ACC112 (cell line): ENCODE data around the gene PSMB5.
A peak's percentile ranks its signal among the peaks of the same experiment; 100 is the strongest.

Experiments
- H2AFZ ChIP-seq: fragments of 200-600 bp; sonication (generic); one replicate; pipeline ENCODE4 v1.6.0; 2017; ENCODE audit warnings: antibody characterized with exemption, low read length; ENCODE audit not compliant: unreplicated experiment
- H3K27ac ChIP-seq: fragments of 200-600 bp; sonication (generic); 2 replicates; pipeline ENCODE4 v1.5.1; 2014; ENCODE audit warnings: low read depth, mild to moderate bottlenecking, antibody characterized with exemption, low read length, moderate library complexity
- H3K27me3 ChIP-seq: fragments of 200-600 bp; sonication (generic); 2 replicates; pipeline ENCODE4 v1.6.1; 2014; ENCODE audit warnings: mild to moderate bottlenecking, antibody characterized with exemption, low read length, moderate library complexity, mixed read lengths; ENCODE audit not compliant: insufficient read depth
- H3K36me3 ChIP-seq: fragments of 200-600 bp; sonication (generic); 2 replicates; pipeline ENCODE4 v1.6.1; 2016; ENCODE audit warnings: mild to moderate bottlenecking, antibody characterized with exemption, low read length, moderate library complexity, mixed read lengths; ENCODE audit not compliant: insufficient read depth
- H3K4me1 ChIP-seq: fragments of 200-600 bp; sonication (generic); one replicate; pipeline ENCODE4 v1.6.1; 2016; ENCODE audit warnings: low read length, mixed read lengths; ENCODE audit not compliant: insufficient read depth, unreplicated experiment, control insufficient read depth
- H3K4me3 ChIP-seq: fragments of 200-600 bp; sonication (generic); 2 replicates; pipeline ENCODE4 v1.5.1; 2014; ENCODE audit warnings: mild to moderate bottlenecking, low read depth, low read length
- H3K79me2 ChIP-seq: fragments of 200-600 bp; sonication (generic); one replicate; pipeline ENCODE4 v1.6.0; 2016; ENCODE audit warnings: low read length; ENCODE audit not compliant: control insufficient read depth, unreplicated experiment, insufficient read depth

The PSMB5 gene

GRCh38 chr14:22984959-22985658, 49.6 kb downstream of the PSMB5 start:
- Histone ChIP-seq H3K4me1 (peaks cover 3% of the 10 kb centered on the region), H3K4me3 (no peak overlapping the region), H3K27me3 (no peaks in the 10 kb centered on the region), H3K79me2 (peaks cover 24% of the 10 kb centered on the region), H3K36me3 (no peaks in the 10 kb centered on the region), H3K27ac (no peak overlapping the region), H2AFZ (no peak overlapping the region)

DNA sequence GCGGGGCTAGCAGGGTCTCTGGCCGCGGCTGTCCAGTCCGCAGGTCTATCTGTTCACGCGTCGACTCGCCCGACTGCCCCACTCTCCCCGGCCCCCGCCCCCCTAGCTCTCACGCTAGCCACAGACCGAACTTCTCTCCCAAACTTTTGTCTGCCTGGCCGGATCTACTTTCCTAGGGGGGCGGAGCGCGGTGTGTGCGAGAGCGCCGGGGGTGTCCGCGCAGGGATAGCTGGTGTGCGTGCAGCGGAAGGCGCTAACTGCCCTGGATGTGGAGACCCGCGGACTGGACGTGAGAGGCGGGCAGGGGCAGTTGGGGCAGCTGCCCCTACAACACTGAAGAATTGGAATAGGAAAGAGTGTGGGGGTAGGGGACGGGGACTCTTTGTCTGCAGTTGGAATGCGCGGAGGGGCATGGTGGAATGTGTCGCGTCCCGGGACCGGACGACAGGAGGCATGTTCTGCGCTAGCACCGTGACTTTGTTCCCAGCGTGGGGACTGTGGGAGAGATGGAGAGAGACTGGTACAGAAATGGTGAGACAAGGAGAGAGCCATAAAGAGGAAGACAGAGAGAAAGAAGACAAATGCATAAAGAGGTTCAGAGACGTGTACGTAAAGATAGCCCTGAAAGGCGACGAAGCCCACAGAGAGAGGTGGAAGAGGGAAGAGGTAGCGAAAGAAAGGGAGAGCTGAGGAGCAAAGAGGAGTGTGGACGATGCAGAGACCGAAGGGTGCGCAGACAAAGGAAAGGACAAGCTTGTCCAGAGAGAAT, 52.0 kb downstream of the PSMB5 start, which contains the start of gene AJUBA:
Gene AJUBA, minus strand, starts transcription at position 75 of the 769 bp plus-strand sequence. CDS start 285 bp downstream, outside the sequence.
- Histone ChIP-seq H3K4me3 (peak within 1 kb of the TSS; percentile 85), H3K27ac (peak within 1 kb of the TSS; percentile 68), H3K79me2 (peaks cover 46% of the 10 kb centered on the region), H2AFZ (peak within 1 kb of the TSS; percentile 84), H3K4me1 (peaks cover 25% of the 10 kb centered on the region), H3K27me3 (no peaks in the 10 kb centered on the region), H3K36me3 (no peaks in the 10 kb centered on the region)

GRCh38 chr14:22981876-22982476, 52.7 kb downstream of the PSMB5 start:
- H2AFZ ChIP-seq, result no peak overlapping the region
- H3K4me1 ChIP-seq, result peaks cover 32% of the 10 kb centered on the region

DNA sequence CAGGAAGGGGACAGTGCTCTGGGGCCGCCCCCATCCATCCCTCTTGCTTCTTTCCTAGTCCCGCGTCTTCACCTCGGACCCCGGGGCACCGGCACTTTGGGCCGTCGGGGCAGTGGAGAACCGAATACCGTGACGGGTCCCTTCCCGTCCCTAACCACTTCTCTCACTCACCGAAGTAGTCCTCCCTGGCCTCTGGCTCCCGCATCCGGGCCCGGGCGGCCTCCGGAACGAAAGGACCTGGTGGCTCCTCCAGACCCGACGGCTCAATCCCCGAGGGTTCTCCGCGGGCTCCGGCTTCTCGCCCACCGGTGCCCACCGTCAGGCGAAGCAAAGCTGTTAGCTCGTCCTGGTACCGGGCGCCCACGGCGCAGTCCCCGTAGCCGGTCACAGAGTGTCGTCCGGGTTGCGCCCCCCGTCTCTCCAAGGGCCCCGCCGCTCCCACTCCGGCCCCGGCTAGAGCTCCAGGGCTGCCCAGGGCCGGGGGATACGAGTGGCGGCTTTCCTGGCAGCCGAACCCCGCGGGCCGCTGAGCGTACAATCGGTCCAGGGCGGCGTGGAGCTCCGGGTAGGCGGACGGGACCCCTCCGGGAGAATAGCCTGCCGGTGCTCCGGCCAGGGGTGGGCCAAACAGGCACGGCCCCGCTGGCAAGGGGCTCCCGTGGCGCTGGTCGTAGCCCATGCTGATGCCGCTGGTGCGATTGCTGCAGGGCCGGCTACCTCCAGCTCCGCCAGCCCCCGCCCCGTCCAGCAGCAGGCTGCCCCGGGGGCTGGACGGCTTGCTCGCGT, 53.4 kb downstream of the PSMB5 start:
- Histone ChIP-seq H2AFZ (no peak overlapping the region), H3K79me2 (peaks cover 58% of the 10 kb centered on the region), H3K36me3 (no peaks in the 10 kb centered on the region), H3K27ac (peak overlapping the region; percentile 68), H3K27me3 (no peaks in the 10 kb centered on the region), H3K4me1 (peaks cover 39% of the 10 kb centered on the region), H3K4me3 (peak overlapping the region; percentile 85)

More at GRCh38 chr14:22981876-22982476, 52.7 kb downstream of the PSMB5 start:
- Histone ChIP-seq H3K27me3 (no peaks in the 10 kb centered on the region), H3K4me3 (peak overlapping the region; percentile 85), H3K36me3 (no peaks in the 10 kb centered on the region), H3K27ac (peak overlapping the region; percentile 68), H3K79me2 (peaks cover 51% of the 10 kb centered on the region)

GRCh38 chr14:22980672-22981089, 54.0 kb downstream of the PSMB5 start:
- Histone ChIP-seq H2AFZ (no peak overlapping the region), H3K36me3 (no peaks in the 10 kb centered on the region), H3K27ac (peak overlapping the region; percentile 79), H3K79me2 (peaks cover 59% of the 10 kb centered on the region), H3K27me3 (no peaks in the 10 kb centered on the region), H3K4me1 (peaks cover 42% of the 10 kb centered on the region), H3K4me3 (peak overlapping the region; percentile 85)

DNA sequence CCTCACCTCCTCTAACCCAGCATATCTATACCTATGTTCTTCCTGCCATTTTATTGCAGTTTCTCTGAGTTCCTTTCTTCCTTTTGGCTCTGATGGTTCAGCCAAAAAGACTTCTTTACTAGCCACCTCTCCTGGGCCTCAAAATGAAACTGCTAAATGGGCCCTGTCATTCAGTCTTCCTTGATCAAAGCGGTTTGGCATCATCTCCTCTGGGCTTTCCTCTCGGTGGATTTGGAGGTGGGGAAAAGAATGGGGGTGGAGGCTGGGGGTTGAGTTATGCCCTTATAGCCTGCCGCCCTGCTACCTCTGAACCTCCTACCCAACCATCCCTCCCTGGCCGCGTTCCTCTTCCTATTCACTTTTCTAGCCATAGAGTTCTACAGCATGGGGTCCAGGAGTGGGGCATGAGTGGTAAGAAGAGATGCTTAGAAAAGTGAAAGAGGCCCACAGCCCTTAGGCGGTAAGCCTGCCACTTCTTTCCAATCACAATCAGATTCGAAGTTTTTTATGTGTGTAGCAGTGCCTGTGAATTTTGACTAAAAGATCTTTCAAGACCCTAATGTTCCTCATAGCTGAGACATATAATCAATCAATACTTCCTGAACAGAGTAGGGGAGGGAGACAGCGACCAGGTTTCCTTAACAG, 54.8 kb downstream of the PSMB5 start:
- Histone ChIP-seq H3K4me1 (peaks cover 47% of the 10 kb centered on the region), H3K27ac (peak overlapping the region; percentile 79), H3K36me3 (no peaks in the 10 kb centered on the region), H3K79me2 (peaks cover 59% of the 10 kb centered on the region), H2AFZ (peak overlapping the region; percentile 18), H3K4me3 (peak overlapping the region; percentile 85), H3K27me3 (no peaks in the 10 kb centered on the region)

GRCh38 chr14:22978981-22979671, 55.6 kb downstream of the PSMB5 start:
- Histone ChIP-seq H3K27ac (peak overlapping the region; percentile 79), H3K27me3 (no peaks in the 10 kb centered on the region), H2AFZ (no peak overlapping the region), H3K4me1 (peaks cover 54% of the 10 kb centered on the region), H3K36me3 (no peaks in the 10 kb centered on the region), H3K79me2 (peaks cover 59% of the 10 kb centered on the region), H3K4me3 (peak overlapping the region; percentile 85)

- peaks cover 60% of the 10 kb centered on the region for H3K4me1 ChIP-seq
- no peaks in the 10 kb centered on the region for H3K27me3 ChIP-seq
- H3K79me2 ChIP-seq, result peaks cover 59% of the 10 kb centered on the region
- H2AFZ ChIP-seq, result no peak overlapping the region
- no peaks in the 10 kb centered on the region; the same call in 1 of the 2 replicates for H3K36me3 ChIP-seq
- H3K27ac ChIP-seq, result peak overlapping the region; percentile 79
- peak overlapping the region; percentile 85 for H3K4me3 ChIP-seq
Observed at GRCh38 chr14:22978487-22978837, 56.2 kb downstream of the PSMB5 start.

DNA sequence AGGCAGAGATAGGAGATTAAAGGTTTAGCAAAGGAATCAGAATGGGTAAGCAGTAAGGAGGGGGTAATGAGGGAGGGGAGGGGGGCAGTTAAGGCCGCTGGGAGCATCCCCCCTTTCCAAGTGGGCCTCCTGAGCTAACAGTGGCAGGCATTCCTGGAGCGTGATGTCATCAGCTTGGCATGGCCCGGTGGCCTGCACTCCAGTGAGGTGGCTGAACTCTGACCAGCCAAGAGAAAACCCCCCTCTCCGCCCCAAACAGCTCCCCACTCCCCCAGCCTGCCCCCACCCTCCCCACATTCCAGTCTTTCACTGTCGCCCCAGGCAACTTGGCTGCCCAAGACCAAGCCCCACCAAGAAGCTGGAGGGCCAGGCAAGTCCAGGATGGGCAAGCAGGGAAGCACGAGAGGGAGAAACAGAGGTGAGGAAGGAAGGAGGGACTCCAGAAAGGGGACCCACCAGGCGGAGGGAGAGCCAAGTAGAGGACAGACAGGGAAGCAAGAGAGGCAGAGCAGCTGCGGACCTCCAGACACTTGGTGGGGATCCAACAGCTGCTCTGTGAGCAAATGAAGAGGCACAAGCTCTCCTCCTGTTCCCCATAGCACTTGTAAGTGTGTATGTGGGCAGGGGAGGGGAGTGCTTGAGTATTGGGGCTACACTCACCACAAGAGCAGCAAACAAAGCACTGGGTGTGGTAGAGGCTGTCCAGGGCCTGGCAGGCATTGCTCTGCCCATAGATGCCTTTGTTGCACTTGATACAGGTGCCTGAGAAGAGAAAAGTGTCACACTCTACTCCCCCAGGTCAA, 56.8 kb downstream of the PSMB5 start:
- Histone ChIP-seq H2AFZ (no peak overlapping the region), H3K4me1 (peaks cover 63% of the 10 kb centered on the region), H3K27me3 (no peaks in the 10 kb centered on the region), H3K27ac (peak overlapping the region; percentile 79), H3K4me3 (peak overlapping the region; percentile 85), H3K79me2 (peaks cover 56% of the 10 kb centered on the region), H3K36me3 (peaks cover 3% of the 10 kb centered on the region; the same call in 1 of the 2 replicates)
